Measurements from ENCODE around the gene MLLT1. TPM values are rescaled to one million over a fixed set of nuclear protein-coding genes. Genes with fewer than 3 reads are reported as not detected.

Gene MLLT1
- total and polyA plus RNA-seq, 2 of the 8 experiments (the other 6 are each of a cell fraction or from before 2014, with no cell fraction given): 18.8 to 45.1 TPM

GRCh38 chr19:6292006-6292405 is 12.2 kb upstream of the MLLT1 start (continued):
- TF ChIP-seq TCF12 (IDR thresholded peaks at IDR 0.05; ENCODE audit: low read depth, low read length) (0 out of 2 replicates have a peak, but pooled peaks have one; percentile 28), TEAD4 (IDR thresholded peaks at IDR 0.05; ENCODE audit: low read depth, low read length) (peak; percentile 45; the same call in 1 of the 2 replicates), CBX5 (IDR thresholded peaks at IDR 0.05; ENCODE audit: low read depth, low read length) (no peak), RFX5 (IDR thresholded peaks at IDR 0.05; ENCODE audit: borderline replicate concordance, low read depth, low read length) (no peak), CREB1 (IDR thresholded peaks at IDR 0.05) (no peak), RXRA (IDR thresholded peaks at IDR 0.05; ENCODE audit: insufficient read depth, low read depth, low read length) (no peak), KDM5A (IDR thresholded peaks at IDR 0.05; ENCODE audit: low read length) (no peak), CTBP2 (IDR thresholded peaks at IDR 0.05; ENCODE audit: borderline replicate concordance, insufficient read depth, insufficient read length, low read length) (no peak)
